Activated naive CD8-positive, alpha-beta T cell treated with anti-CD3 and anti-CD28 coated beads, Interleukin-2, amount 10 ng/mL, durations not matched to agents 7 days and 5 days (primary cell): ENCODE data around the gene VWF. TPM values are rescaled to one million over a fixed set of nuclear protein-coding genes. Genes with fewer than 3 reads are reported as not detected.
"Not testable (repeated sequence)": the region's sequence is repeated elsewhere in the genome, so short reads cannot be mapped to it uniquely, and the experiment has no call there.

Experiments
- ATAC-seq: fragments of 150-1000 bp; cut with Tn5 transposase; one replicate; pipeline ENCODE4 v1.10.0; 2021; ENCODE audit warnings: low read depth, moderate library complexity
- POLR2A ChIA-PET: fragments of 350-600 bp; sonication (Branson Sonifier 250); formaldehyde crosslinking; loops from one replicate; lab custom pipeline; 2021; ENCODE audit warnings: antibody characterized with exemption; lab: Charles Lee
- DNase-seq: peaks from one replicate; pipeline ENCODE4 v3.0.0; 2021
- H3K27ac Mint-ChIP-seq: one replicate; pipeline ENCODE4 v1.8.0; 2022; ENCODE audit warnings: mild to moderate bottlenecking, mixed read lengths
- H3K27me3 Mint-ChIP-seq: one replicate; pipeline ENCODE4 v1.8.0; 2022; ENCODE audit warnings: mild to moderate bottlenecking, moderate library complexity, mixed read lengths
- H3K36me3 Mint-ChIP-seq: one replicate; pipeline ENCODE4 v1.8.0; 2021; ENCODE audit warnings: mild to moderate bottlenecking, mixed read lengths
- H3K4me1 Mint-ChIP-seq: one replicate; pipeline ENCODE4 v1.8.0; 2021; ENCODE audit warnings: mixed read lengths
- H3K4me3 Mint-ChIP-seq: one replicate; pipeline ENCODE4 v1.8.0; 2022; ENCODE audit warnings: mild to moderate bottlenecking, moderate library complexity, mixed read lengths
- H3K9me3 Mint-ChIP-seq: one replicate; pipeline ENCODE4 v1.8.0; 2021; ENCODE audit warnings: mixed read lengths
- total RNA-seq, 2 experiments: library from RNA; stranded (reverse); gene quantifications; one replicate each; pipeline ENCODE4 v1.2.3, GENCODE V29; 2021

The VWF gene
- under 1 TPM; 0.23 to 0.44 TPM for total RNA-seq

DNA sequence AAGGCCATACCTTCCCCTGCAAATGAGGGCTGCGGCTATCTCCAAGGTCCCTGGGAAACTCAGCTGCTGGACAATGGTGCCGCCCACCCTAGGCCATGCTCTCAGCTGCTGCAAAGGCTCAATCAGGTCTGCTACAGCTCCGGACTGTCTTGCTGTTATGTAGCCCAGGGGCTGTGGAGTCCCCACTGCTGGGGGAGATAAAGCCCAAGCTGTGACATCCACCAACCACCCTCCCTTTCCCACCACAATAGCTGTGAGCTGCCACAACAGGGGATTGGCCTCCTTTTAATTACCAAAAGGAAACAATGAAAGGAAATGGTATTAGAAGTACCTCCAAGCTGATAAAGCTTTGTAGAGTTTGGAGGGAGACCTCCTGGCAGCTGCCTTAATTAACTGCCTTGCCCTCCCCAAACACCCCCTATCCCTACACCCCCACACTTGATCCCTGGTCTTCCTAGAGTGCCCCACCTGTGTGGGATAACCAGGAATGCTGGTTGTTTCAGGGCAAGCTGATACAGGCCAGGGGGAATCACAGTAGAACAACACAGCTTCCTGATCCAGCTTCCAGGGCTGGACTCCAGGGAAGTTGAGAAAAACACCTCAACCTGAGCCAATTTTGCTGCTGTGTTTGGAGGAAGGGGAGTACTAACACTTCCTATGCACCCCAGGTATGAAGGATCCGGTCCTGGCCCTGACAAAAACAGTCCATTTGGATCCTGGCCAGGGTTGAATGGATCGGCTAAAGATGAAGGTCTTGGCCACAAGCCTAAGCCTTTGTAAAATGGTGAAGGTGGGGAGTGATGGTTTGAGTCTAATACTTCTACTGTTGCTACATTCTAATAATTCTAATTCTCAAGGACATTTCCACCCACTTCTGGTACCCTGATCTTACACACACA, at the start of gene VWF:
VWF (minus strand) TSS at position 260 of the 899 bp plus-strand sequence. CDS start 1,474 bp downstream, outside the sequence.
- no peak within 1 kb of the TSS for H3K27ac Mint-ChIP-seq
- no peak for DNase-seq

DNA sequence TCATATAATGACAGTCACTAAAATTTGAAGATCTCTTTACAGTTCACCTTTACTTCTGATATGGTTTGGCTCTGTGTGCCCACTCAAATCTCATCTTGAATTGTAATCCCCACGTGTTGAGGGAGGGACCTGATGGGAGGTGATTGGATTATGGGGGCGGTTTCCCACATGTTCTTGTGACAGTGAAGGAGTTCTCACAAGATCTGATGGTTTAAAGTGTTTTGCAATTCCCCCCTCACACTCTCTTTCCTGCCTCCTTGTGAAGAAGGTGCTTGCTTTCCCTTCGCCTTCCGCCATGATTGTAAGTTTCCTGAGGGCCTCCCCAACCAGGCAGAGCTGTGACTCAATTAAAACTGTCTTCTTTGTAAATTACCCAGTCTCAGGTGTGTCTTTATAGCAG, 48.4 kb upstream of the VWF start:
- POLR2A ChIA-PET = no interaction called here
- ATAC-seq = no peak
- Mint-ChIP-seq H3K4me3 (no peak overlapping the region), H3K4me1 (peaks cover 14% of the 10 kb centered on the region), H3K27ac (no peak overlapping the region), H3K27me3 (peaks cover 3% of the 10 kb centered on the region), H3K36me3 (no peaks in the 10 kb centered on the region), H3K9me3 (no peaks in the 10 kb centered on the region)
- no peak for DNase-seq

More for the DNA sequence above, at the start of gene VWF:
- ATAC-seq = no peak
- Mint-ChIP-seq H3K36me3 (no peaks in the 10 kb centered on the region), H3K9me3 (no peaks in the 10 kb centered on the region), H3K4me1 (no peaks in the 10 kb centered on the region), H3K4me3 (no peak within 1 kb of the TSS), H3K27me3 (peaks cover 2% of the 10 kb centered on the region)
- POLR2A ChIA-PET = interaction anchor here (1.5 kb wide), 1 partner anchor 8 kb away, joined by 3 read pairs; no protein-coding TSS in a partner anchor

DNA sequence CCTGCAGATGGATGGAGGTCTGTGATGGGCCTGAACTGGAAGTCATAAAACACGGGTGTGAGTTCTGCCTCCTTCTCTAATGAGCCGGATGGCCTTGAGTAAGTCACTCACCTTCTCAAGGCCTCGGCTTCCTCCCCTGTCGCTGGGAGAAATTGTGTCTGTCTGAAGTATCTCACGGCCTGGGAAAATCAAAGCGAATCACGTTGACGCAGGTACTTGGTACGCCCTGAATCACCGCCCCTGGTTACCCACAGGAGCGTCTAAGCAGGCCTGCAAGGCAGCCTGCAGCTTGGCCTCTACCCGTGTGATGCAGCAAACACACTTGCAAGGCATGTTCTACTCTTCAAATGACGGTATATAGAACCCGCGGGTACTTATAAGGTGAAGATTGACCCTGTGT, 47.6 kb upstream of the VWF start:
- POLR2A ChIA-PET = no interaction called here
- no peaks in the 10 kb centered on the region for H3K9me3 Mint-ChIP-seq
- peaks cover 22% of the 10 kb centered on the region for H3K4me1 Mint-ChIP-seq
- H3K27me3 Mint-ChIP-seq = peaks cover 3% of the 10 kb centered on the region
- ATAC-seq (no peak), DNase-seq (no peak)
- H3K4me3 Mint-ChIP-seq = no peak overlapping the region
- H3K36me3 Mint-ChIP-seq = no peaks in the 10 kb centered on the region
- no peak overlapping the region for H3K27ac Mint-ChIP-seq

DNA sequence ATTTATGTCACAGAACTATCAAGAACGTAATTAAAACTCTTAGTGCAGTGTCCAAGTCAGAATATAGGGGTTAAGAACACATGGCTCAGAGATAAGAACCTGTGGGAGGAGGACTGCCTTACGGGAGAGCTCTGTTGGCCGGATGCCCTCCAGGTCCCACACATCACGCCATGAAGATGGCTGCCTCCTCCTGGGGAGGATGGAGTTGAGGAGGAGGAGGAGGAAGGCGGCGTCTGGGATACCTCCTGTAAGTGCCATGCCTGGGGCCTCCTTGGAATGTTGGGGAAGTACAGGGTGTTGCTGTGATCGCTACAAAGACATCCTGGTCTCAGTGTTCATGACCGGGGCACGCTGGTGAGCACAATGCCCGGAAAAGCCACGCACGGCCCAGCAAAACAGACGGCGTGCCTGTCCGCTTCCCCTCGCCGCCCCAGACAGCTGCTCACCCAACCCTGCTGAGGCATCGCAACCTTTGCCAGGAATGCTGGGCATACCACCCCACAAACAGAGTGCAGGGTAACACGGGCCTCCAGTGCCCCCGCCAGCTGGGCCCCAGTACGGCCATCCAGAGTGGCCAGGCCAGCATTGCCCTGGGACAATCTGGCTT, 47.0 kb upstream of the VWF start:
- peaks cover 24% of the 10 kb centered on the region for H3K4me1 Mint-ChIP-seq
- no peak overlapping the region for H3K27ac Mint-ChIP-seq
- DNase-seq (no peak), ATAC-seq (no peak)
- POLR2A ChIA-PET = no interaction called here
- H3K36me3 Mint-ChIP-seq = no peaks in the 10 kb centered on the region
- H3K27me3 Mint-ChIP-seq = peaks cover 3% of the 10 kb centered on the region
- H3K9me3 Mint-ChIP-seq = no peaks in the 10 kb centered on the region
- H3K4me3 Mint-ChIP-seq = no peak overlapping the region

DNA sequence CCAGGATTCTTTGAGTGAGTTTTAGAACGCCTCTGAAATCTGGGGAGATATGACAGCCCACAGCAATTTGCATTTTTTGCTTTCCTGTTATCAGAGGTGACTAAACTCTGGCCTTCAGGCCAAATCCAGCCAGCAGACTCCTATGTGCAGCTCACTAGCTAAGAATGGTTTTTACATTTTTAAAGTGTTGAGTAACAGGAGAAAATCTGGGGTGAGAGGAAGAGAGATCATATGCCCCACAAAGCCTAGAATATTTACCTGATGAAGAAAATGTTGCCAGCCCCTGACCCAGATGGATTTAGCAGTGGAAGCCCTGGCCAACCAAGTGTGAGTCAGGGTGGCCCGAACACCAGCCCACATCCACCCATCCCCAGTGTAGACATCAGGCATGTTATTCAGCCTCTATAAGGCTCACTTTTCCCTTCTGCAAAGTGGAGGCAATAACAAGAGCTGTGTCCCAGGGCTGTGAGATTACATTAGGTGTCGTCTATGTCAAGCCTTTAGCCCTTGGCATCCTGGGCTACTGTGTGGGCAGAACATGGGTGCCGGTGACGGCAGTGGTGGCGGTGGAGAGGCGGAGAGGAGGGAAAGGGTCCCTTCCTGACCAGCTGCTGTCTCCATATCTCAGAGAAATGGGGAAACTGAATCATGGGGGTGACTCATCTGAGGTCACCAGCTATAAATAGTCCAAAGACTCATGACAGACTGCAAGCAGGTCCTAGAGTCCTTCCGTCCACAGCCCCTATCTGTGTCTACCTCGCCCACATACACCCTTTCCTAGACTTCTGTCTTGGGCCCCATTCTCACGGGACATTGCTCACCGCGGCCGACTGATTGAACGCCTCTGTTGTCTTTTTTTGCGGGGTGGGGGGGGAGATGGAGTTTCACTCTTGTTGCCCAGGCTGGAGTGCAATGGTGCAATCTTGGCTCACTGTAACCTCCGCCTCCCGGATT, 43.1 kb upstream of the VWF start:
- POLR2A ChIA-PET = interaction anchor here (0.6 to 1.6 kb wide), 2 partner anchors 15 to 23 kb away, joined by 4 read pairs; no protein-coding TSS in a partner anchor
- peak overlapping the region; percentile 38 for H3K4me3 Mint-ChIP-seq

DNA sequence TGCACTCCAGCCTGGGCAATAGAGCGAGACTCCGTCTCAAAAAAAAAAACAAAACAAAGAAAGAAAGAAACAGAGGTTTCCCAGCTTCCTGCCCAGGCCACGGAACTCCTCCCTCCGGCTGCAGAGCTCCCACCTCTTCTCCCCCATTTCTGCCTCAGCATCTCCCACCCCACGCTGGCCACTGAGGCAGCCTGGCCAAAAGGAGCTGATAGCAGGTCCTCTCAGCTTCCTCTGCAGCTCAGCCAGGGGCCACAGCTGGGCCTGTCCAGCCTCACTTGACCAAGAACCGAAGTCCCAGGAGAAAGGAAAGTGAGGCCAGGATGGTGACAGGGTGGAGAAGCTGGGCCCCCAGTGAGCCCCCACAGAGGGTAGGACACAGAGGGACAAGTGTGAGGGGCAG, 42.3 kb upstream of the VWF start:
- Mint-ChIP-seq H3K36me3 (no peaks in the 10 kb centered on the region), H3K4me3 (peak overlapping the region; percentile 11), H3K4me1 (peaks cover 24% of the 10 kb centered on the region), H3K27ac (peak overlapping the region; percentile 78), H3K9me3 (no peaks in the 10 kb centered on the region), H3K27me3 (peaks cover 3% of the 10 kb centered on the region)
- ATAC-seq (no peak), DNase-seq (no peak)
- POLR2A ChIA-PET = interaction anchor here (1.6 kb wide), 1 partner anchor 16 kb away, joined by 4 read pairs; no protein-coding TSS in a partner anchor

More for the DNA sequence above, 43.1 kb upstream of the VWF start:
- H3K4me1 Mint-ChIP-seq = peaks cover 24% of the 10 kb centered on the region
- DNase-seq = peak; percentile 61
- H3K36me3 Mint-ChIP-seq = no peaks in the 10 kb centered on the region
- ATAC-seq = peak; percentile 82
- H3K9me3 Mint-ChIP-seq = no peaks in the 10 kb centered on the region
- H3K27me3 Mint-ChIP-seq = peaks cover 3% of the 10 kb centered on the region
- H3K27ac Mint-ChIP-seq = peak overlapping the region; percentile 78

DNA sequence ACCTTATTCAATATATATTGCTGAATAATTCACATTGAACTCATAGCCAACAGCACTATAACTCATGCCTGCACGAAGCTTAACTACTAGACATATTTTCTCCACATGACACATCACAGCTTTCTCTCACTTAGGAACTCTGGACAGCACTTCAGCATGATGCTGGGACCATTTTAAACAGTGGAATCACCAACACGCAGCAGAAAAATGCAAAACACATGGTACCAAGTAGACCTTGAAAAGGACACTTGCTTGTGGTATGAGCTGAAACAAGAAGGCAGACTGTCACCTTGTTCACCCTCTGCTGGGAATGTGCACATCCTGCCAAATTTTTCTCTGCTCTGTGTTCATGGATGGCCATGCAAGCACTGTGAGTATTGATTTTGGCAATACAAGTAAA, 40.9 kb upstream of the VWF start:
- no peak overlapping the region for H3K4me3 Mint-ChIP-seq
- H3K27ac Mint-ChIP-seq = no peak overlapping the region
- H3K27me3 Mint-ChIP-seq = peaks cover 3% of the 10 kb centered on the region
- H3K36me3 Mint-ChIP-seq = no peaks in the 10 kb centered on the region
- peaks cover 24% of the 10 kb centered on the region for H3K4me1 Mint-ChIP-seq
- POLR2A ChIA-PET = no interaction called here
- no peaks in the 10 kb centered on the region for H3K9me3 Mint-ChIP-seq
- ATAC-seq = no peak
- DNase-seq = no peak

DNA sequence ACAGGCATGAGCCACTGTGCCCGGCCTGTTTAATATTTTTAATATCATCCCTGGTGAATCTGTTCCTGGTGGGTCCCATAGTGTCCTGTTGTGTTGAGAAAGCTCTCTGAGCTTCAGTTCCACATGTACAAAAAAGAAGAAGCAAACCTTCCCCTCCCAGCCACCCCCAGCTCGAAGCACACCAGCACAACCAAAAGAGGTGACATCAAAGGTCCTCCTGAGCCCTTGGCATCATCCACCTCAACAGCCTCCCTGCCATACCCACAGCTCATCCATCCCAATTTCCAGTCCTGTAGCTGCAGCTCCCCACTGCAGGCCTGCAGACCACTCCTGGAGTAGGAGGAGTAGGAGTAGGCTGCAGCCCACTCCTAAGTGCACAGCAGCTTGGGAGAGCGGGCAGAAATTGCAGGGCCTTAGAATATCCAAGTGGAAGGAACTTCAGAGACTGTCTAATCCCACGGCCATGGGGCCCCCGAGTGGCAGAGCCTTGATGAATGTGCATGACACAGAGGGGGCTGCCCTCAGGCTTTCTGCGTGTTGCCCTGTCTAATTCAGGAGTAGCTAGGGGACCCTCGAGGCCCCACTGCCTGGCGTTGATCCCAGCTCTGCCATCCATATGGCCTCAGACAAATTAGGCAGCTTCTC, 39.1 kb upstream of the VWF start:
- POLR2A ChIA-PET = no interaction called here
- H3K4me1 Mint-ChIP-seq = peaks cover 20% of the 10 kb centered on the region
- DNase-seq (no peak), ATAC-seq (no peak)
- H3K4me3 Mint-ChIP-seq = no peak overlapping the region
- no peak overlapping the region for H3K27ac Mint-ChIP-seq
- H3K9me3 Mint-ChIP-seq = no peaks in the 10 kb centered on the region
- no peaks in the 10 kb centered on the region for H3K27me3 Mint-ChIP-seq
- no peaks in the 10 kb centered on the region for H3K36me3 Mint-ChIP-seq

DNA sequence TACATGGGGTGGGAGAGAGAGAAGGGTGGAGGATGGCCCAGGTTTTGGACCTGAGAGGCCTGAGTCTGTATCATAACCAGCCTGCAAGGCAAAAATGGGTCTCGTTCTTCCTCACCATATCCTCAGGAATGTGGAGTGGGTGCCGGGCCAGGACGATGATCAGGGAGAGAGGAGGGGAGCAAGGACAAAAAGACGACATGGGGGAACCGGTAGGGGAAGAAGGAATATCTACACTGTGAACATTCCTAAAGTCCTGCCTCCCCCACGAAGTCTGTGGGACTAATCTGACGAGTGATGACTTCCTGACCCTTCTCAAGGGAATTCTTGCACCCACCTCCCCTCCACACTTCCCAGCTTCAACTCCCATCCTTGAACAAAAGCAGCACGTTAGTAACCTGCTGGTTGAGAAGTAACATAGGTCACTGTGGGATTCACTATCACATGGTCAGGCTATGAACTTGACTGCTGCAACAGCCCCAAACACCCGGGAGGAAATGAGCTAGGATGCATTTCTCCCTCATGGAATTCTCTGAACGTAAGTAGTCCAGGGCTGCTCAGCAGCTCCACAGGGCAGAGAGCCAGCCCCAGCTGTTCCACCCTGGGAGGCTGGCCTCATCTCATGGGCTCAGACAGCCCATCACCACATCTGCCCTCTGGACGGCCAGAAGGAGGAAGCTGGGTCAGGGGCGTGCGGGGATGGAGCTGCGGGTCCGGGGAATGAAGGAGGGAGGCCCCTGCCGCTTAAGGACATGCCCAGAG, 36.8 kb upstream of the VWF start:
- POLR2A ChIA-PET = interaction anchor here (0.6 kb wide), 1 partner anchor 16 kb away, joined by 3 read pairs; no protein-coding TSS in a partner anchor
- DNase-seq (no peak), ATAC-seq (no peak)
- Mint-ChIP-seq H3K9me3 (no peaks in the 10 kb centered on the region), H3K4me3 (no peak overlapping the region), H3K4me1 (peaks cover 5% of the 10 kb centered on the region), H3K27me3 (no peaks in the 10 kb centered on the region), H3K27ac (no peak overlapping the region), H3K36me3 (no peaks in the 10 kb centered on the region)

DNA sequence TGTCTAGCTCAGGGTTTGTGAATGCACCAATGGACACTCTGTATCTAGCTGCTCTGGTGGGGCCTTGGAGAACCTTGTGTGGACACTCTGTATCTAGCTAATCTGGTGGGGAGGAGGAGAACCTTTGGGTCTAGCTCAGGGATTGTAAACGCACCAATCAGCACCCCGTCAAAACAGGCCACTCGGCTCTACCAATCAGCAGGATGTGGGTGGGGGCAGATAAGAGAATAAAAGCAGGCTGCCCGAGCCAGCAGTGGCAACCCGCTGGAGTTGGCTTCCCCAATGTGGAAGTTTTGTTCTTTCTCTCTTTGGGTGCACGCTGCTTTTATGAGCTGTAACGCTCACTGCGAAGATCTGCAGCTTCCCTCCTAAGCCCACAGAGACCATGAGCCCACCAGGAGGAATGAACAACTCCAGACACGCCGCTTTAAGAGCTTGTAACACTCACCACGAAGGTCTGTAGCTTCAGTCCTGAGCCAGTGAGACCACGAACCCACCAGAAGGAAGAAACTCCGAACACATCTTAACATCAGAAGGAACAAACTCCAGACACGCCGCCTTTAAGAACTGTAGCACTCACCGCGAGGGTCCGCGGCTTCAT, 35.7 kb upstream of the VWF start:
- not testable (repeated sequence) for H3K36me3 Mint-ChIP-seq, H3K9me3 Mint-ChIP-seq, H3K27me3 Mint-ChIP-seq, H3K4me1 Mint-ChIP-seq, H3K4me3 Mint-ChIP-seq, ATAC-seq, H3K27ac Mint-ChIP-seq, DNase-seq
- POLR2A ChIA-PET = interaction anchor here (0.6 kb wide), 1 partner anchor 47 kb away, joined by 3 read pairs; no protein-coding TSS in a partner anchor

DNA sequence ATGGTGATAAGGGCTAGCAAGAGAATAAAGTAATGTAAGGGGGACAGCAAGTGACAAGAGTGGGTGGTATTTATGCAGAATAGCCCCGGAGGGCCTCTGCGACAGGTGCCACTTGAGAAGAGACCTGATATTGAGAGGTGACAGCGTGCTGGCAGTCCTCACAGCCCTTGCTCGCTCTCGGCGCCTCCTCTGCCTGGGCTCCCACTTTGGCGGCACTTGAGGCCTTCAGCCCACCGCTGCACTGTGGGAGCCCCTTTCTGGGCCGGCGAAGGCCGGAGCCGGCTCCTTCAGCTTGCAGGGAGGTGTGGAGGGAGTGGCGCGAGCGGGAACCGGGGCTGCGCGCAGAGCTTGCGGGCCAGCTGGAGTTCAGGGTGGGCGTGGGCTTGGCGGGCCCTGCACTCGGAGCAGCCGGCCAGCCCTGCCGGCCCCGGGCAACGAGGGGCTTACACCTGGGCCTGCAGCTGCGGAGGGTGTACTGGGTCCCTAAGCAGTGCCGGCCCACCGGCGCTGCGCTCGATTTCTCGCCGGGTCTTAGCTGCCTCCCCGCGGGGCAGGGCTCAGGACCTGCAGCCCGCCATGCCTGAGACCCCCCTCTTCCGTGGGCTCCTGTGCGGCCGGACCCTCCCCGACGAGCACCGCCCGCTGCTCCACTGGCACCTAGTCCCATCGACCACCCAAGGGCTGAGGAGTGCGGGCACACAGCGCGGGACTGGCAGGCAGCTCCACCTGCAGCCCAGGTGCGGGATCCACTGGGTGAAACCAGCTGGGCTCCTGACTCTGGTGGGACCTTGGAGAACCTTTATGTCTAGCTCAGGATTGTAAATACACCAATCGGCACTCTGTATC, 34.9 kb upstream of the VWF start:
- H3K4me3 Mint-ChIP-seq = not testable (repeated sequence)

More for the DNA sequence above, 34.9 kb upstream of the VWF start:
- DNase-seq, H3K27ac Mint-ChIP-seq, ATAC-seq, H3K36me3 Mint-ChIP-seq, H3K27me3 Mint-ChIP-seq, H3K9me3 Mint-ChIP-seq, POLR2A ChIA-PET, H3K4me1 Mint-ChIP-seq: not testable (repeated sequence)
